ENCODE results near the gene TP53.
"Not testable (repeated sequence)": the region's sequence is repeated elsewhere in the genome, so short reads cannot be mapped to it uniquely, and the experiment has no call there.

TP53 gene

DNA sequence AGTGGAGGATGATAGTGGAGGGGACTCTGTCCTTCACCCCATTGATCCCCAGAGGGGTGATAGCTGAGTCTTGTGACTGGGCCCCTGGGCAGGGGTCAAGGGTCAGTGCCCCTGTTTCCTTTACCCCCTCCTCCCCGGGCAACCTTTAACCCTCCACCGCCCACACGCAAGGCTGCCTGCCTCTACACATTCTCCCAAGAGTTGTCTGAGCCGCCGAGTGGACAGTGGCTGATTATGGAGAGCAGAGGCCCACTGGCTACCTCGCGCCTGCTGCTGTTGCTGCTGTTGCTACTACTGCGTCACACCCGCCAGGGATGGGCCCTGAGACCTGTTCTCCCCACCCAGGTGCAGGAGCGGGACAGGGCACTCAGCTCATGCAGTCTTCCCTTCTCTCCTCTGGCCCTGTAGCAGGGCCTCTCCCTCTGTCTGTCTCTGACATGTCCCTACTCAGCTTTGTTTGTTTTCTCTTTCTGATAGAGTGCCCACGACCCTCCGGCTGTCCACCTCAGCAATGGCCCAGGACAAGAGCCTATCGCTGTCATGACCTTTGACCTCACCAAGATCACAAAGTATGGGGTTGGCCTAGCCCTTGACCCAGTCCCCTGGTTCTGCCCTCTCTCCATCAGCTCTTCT, 57.2 kb downstream of the TP53 start, which contains the start of gene SHBG:
TSS of gene SHBG (plus strand) at position 197 of the 633 bp plus-strand sequence. CDS start at position 235, 38 bp downstream.
- DNase-seq = no peak

DNA sequence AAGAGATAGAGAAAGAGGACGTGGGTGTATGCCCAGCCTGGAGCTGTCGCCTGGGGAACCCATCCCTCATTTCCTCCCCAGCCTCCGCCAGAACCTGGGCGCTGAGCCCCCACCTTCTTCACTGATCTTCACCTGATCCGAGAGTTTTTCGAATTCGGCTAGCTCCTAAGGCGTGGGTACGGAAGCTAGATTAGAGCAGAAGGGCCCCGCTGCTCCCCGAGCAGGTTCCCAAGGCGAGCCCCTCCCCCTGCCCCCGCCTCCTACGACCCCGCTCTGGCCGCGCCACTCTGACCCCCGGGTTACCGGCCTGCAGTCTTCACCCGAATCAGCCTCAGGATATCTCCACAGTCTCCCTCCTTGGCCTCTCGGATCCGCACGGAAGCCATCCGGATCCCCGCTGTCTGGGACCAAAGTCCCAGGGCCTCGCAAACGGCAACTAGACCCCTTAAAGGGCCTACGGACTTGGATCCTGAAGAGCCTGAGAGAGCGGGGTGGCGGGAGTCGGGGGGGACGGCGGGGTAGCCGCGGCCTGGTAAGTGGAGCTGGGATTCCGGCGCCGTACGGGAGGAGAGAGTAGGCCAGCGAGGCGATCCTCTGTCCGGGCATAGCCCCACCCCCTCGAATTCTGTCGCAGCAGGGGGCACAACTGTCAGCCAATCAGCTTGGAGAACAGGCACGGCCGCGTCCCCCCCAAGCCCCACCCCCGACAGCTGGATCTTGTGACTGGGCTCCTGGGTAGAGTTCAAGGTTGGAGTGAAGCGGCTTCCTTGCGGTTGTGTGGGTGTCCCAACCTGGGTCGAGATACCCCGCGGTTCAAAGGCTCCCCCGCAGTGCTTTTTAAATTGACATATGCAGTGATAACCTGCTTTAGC, 59.8 kb downstream of the TP53 start, which contains the start of gene SAT2:
TSS of gene SAT2 (minus strand) at position 572 of the 872 bp plus-strand sequence. CDS start at position 386, 186 bp downstream.
- DNase-seq = peak; percentile 87

DNA sequence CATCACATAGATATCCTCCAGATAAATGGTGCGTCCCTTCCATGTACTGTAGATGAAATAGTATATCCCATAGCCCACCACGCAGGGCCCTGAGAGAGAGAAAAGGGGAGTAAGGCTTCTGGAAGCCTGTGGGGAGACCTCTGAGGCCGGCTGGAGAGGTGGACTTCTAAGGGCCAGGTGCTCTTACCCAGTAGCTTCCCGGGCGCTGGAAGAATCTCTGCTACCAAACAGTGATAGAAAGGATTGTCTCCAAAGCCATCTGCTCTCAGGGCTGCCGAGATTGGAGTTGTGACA, 60.4 kb downstream of the TP53 start:
- DNase-seq = no peak

DNA sequence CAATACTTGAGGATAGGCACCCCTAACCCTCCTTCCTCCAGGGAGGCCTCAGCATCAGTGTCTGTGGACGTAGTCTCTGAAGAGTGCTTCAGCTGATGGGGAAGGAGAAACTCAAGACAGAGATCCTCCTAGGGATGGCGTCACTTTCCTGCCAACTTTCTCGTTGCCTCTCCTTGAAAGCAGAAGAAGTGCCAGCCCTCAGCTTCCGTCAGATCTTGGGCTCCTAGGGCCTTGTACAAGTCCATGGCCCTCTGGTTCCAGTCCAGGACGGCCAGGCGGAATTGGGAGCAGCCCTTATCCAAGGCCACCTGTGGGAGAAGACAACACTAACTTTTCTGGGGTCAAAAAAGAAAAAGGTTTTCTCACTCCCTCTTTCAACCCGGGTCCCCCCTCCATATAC, 61.0 kb downstream of the TP53 start:
- DNase-seq = no peak

DNA sequence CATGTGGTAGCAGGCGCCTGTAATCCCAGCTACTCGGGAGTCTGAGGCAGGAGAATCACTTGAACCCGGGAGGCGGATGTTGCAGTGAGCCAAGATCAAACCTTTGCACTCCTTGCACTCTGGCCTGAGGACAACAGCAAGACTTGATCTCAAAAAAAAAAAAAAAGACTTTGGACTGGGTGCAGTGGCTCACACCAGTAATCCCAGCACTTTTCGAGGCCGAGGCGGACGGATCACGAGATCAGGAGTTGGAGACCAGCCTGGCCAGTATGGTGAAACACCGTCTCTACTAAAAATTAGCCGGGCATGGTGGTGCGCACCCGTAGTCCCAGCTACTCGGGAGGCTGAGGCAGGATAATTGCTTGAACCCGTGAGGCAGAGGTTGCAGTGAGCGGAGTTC, 61.5 kb downstream of the TP53 start:
- DNase-seq = not testable (repeated sequence)

DNA sequence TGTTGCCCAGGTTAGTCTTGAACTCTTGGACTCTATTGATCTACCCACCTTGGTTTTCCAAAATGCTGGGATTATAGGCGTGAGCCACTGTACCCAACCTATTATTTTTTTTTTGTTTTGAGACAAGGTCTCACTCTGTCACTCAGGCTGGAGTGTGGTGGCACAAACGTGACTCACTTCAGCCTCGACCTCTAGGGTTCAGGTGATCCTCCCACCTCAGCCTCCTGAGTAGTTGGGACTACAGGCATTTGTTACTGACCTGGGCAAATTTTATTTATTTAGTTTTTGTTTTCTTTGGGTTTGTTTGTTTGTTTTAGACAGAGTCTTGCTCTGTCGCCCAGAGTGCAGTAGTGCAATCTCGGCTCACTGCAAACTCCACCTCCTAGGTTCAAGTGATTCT, 63.6 kb downstream of the TP53 start:
- no peak for DNase-seq

DNA sequence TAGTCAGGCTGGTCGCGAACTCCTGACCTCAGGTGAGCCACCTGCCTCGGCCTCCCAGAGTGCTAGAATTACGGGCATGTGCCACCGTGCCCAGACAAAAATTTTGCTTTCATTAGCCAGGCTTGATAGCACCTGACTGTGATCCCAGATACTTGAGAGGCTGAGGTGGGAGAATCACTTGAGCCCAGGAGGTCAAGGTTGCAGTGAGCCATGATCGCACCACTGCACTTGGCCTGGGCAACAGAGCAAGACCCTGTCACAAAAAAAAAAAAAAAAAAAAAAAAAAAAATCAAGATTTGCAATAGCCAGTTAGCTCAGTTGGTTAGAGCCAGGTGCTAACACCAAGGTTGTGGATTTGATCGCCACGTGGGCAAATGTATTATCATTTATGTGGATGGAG, 66.5 kb downstream of the TP53 start:
- no peak for DNase-seq

DNA sequence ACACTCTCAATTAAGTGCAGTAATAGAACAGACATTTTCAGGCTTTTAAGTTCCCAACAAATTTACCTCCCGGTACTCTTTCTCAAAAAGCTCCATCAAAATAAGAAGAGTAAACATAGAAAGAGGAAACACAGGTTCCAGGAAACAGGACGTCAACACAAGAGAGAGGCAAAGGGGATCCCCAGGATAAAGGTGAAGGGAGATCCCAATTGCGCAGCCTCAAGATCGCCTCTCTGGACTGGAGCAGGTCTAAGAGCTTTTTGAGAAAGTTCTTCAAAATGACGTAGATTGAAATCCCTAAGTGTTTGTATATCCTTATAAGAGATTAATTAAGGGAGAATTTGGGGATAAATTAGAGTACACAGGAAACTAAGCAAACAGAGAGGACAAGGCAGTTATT, 68.7 kb downstream of the TP53 start:
- no peak for DNase-seq
